Nephron (organoid): ENCODE data around the gene LPP.

Experiments used
- H3K27ac Mint-ChIP-seq, 3 experiments: 2 replicates each; pipeline ENCODE4 v1.8.0; 2020; ENCODE audit warnings: mixed read lengths in 3 of 3, mild to moderate bottlenecking in 2 of 3, moderate library complexity in 1 of 3
- H3K27me3 Mint-ChIP-seq: 2 replicates; pipeline ENCODE4 v1.8.0; 2021; ENCODE audit warnings: low read depth, mild to moderate bottlenecking, moderate library complexity, mixed read lengths
- H3K36me3 Mint-ChIP-seq: 2 replicates; pipeline ENCODE4 v1.8.0; 2020; ENCODE audit warnings: low read depth, mixed read lengths
- H3K4me1 Mint-ChIP-seq: 2 replicates; pipeline ENCODE4 v1.8.0; 2020; ENCODE audit warnings: mixed read lengths
- H3K4me3 Mint-ChIP-seq, 3 experiments: 2 replicates each; pipeline ENCODE4 v1.8.0; 2020; ENCODE audit warnings: mild to moderate bottlenecking in 3 of 3, mixed read lengths in 3 of 3, moderate library complexity in 2 of 3
- H3K9me3 Mint-ChIP-seq: 2 replicates; pipeline ENCODE4 v1.8.0; 2020; ENCODE audit warnings: mixed read lengths
- TF ChIP-seq, protein P1 (sequence below), 3 experiments: fragments of 200-600 bp; sonication (generic); IDR thresholded peaks; one replicate each; pipeline ENCODE4 v1.5.0; 2021; ENCODE audit warnings: antibody characterized with exemption in 3 of 3; ENCODE audit not compliant: unreplicated experiment in 3 of 3

LPP gene

GRCh38 chr3:188473591-188474288 lies 319.8 kb downstream of the LPP start:
- peaks cover 18% of the 10 kb centered on the region for H3K4me1 Mint-ChIP-seq
- no peaks in the 10 kb centered on the region for H3K27me3 Mint-ChIP-seq
- H3K4me3 Mint-ChIP-seq = no peak overlapping the region
- peaks cover 4% of the 10 kb centered on the region for H3K9me3 Mint-ChIP-seq
- TF ChIP-seq, protein P1, sequence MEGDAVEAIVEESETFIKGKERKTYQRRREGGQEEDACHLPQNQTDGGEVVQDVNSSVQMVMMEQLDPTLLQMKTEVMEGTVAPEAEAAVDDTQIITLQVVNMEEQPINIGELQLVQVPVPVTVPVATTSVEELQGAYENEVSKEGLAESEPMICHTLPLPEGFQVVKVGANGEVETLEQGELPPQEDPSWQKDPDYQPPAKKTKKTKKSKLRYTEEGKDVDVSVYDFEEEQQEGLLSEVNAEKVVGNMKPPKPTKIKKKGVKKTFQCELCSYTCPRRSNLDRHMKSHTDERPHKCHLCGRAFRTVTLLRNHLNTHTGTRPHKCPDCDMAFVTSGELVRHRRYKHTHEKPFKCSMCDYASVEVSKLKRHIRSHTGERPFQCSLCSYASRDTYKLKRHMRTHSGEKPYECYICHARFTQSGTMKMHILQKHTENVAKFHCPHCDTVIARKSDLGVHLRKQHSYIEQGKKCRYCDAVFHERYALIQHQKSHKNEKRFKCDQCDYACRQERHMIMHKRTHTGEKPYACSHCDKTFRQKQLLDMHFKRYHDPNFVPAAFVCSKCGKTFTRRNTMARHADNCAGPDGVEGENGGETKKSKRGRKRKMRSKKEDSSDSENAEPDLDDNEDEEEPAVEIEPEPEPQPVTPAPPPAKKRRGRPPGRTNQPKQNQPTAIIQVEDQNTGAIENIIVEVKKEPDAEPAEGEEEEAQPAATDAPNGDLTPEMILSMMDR (IDR thresholded peaks at IDR 0.05; ENCODE audit: unreplicated experiment in 3 of 3) = no peak
- peaks cover 13% of the 10 kb centered on the region for H3K36me3 Mint-ChIP-seq
- no peak overlapping the region for H3K27ac Mint-ChIP-seq

DNA sequence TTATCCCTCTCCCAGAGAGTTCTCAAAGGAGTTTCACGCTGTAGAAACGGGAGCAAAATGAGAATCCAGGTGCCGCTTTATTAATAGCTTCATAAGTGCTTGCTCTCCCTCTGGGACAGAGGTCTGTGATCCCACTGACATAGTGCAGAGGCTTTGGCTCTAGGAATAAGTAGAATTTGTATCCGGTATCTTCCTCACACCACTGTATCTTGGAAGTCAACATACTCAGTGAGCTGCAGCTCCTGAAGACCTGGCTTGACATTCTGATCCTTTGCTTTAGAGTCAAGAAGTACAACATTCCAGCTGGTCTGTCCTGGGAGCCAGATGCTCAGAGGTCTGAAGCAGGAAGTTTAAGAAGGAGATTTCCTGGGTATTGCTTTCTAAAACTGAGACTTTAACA lies 323.0 kb downstream of the LPP start:
- Mint-ChIP-seq H3K27me3 (no peaks in the 10 kb centered on the region), H3K4me1 (peaks cover 8% of the 10 kb centered on the region), H3K9me3 (no peaks in the 10 kb centered on the region), H3K27ac (no peak overlapping the region), H3K36me3 (no peaks in the 10 kb centered on the region), H3K4me3 (no peak overlapping the region)
- TF ChIP-seq, protein P1 (IDR thresholded peaks at IDR 0.05; ENCODE audit: unreplicated experiment in 3 of 3) = no peak

GRCh38 chr3:188480011-188480410 lies 326.1 kb downstream of the LPP start:
- H3K27ac Mint-ChIP-seq = no peak overlapping the region
- H3K36me3 Mint-ChIP-seq = peaks cover 5% of the 10 kb centered on the region
- no peak overlapping the region for H3K4me3 Mint-ChIP-seq
- TF ChIP-seq, protein P1 (IDR thresholded peaks at IDR 0.05; ENCODE audit: unreplicated experiment in 3 of 3) = no peak
- H3K4me1 Mint-ChIP-seq = peaks cover 17% of the 10 kb centered on the region
- no peaks in the 10 kb centered on the region for H3K27me3 Mint-ChIP-seq
- H3K9me3 Mint-ChIP-seq = no peaks in the 10 kb centered on the region

GRCh38 chr3:188482929-188483328 lies 329.0 kb downstream of the LPP start:
- Mint-ChIP-seq H3K36me3 (peaks cover 14% of the 10 kb centered on the region), H3K27ac (no peak overlapping the region)
- TF ChIP-seq, protein P1 (IDR thresholded peaks at IDR 0.05; ENCODE audit: unreplicated experiment in 3 of 3) = no peak

GRCh38 chr3:188486126-188486525 lies 332.2 kb downstream of the LPP start:
- Mint-ChIP-seq H3K4me3 (no peak overlapping the region), H3K36me3 (peaks cover 27% of the 10 kb centered on the region), H3K9me3 (no peaks in the 10 kb centered on the region), H3K27me3 (no peaks in the 10 kb centered on the region), H3K27ac (no peak overlapping the region), H3K4me1 (peaks cover 12% of the 10 kb centered on the region)
- TF ChIP-seq, protein P1 (IDR thresholded peaks at IDR 0.05; ENCODE audit: unreplicated experiment in 3 of 3) = no peak

More at GRCh38 chr3:188482929-188483328, 329.0 kb downstream of the LPP start:
- no peak overlapping the region for H3K4me3 Mint-ChIP-seq
- H3K4me1 Mint-ChIP-seq = peaks cover 10% of the 10 kb centered on the region
- no peaks in the 10 kb centered on the region for H3K9me3 Mint-ChIP-seq
- H3K27me3 Mint-ChIP-seq = no peaks in the 10 kb centered on the region

DNA sequence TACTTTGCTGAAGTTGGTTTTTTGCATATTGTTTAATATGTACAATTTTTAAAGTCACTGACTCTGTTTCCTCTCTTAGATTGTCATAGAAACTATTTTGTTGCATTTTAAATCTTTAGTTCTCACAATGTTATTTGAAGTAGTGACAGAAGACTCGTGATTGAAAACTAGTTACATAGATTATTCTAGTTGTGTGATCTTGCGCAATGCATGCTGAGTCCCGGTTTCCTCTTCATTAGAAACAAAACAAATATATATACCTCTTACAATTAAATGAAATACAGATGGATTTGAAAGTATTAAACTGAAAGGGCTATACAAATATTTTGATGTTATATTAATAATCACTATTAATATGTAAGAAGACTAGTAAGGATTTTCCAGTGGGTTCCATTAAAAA lies 333.0 kb downstream of the LPP start:
- Mint-ChIP-seq H3K27me3 (no peaks in the 10 kb centered on the region), H3K4me1 (peaks cover 15% of the 10 kb centered on the region), H3K4me3 (no peak overlapping the region), H3K27ac (no peak overlapping the region), H3K36me3 (peaks cover 29% of the 10 kb centered on the region), H3K9me3 (no peaks in the 10 kb centered on the region)
- TF ChIP-seq, protein P1 (IDR thresholded peaks at IDR 0.05; ENCODE audit: unreplicated experiment in 3 of 3) = no peak
